Measurements from ENCODE around the gene DIAPH1. TPM values are rescaled to one million over a fixed set of nuclear protein-coding genes. Genes with fewer than 3 reads are reported as not detected.

The DIAPH1 gene
- total RNA-seq = 13.2 and 25.4 TPM in 2 replicates
- 28.5 TPM for polyA plus RNA-seq (2012)

- DNase-seq (ENCODE audit: low read depth) = peak; percentile 95
Measured at GRCh38 chr5:141618804-141619554, at the start of gene DIAPH1. Gene DIAPH1 (minus strand): TSS chr5:141619000. CDS start chr5:141618914, 86 bp downstream.

GRCh38 chr5:141665995-141666940 lies 47.5 kb upstream of the DIAPH1 start:
- no peak for DNase-seq (ENCODE audit: low read depth)

GRCh38 chr5:141664733-141665461 lies 46.1 kb upstream of the DIAPH1 start:
- peak; percentile 67 for DNase-seq (ENCODE audit: low read depth)

- no peak for DNase-seq (ENCODE audit: low read depth)
Measured at GRCh38 chr5:141663506-141663905, 44.7 kb upstream of the DIAPH1 start.

GRCh38 chr5:141662028-141662427 lies 43.2 kb upstream of the DIAPH1 start:
- DNase-seq (ENCODE audit: low read depth) = no peak

GRCh38 chr5:141657937-141658545 lies 39.2 kb upstream of the DIAPH1 start:
- peak; percentile 75 for DNase-seq (ENCODE audit: low read depth)

GRCh38 chr5:141657404-141657803 lies 38.6 kb upstream of the DIAPH1 start:
- no peak for DNase-seq (ENCODE audit: low read depth)

GRCh38 chr5:141656396-141656795 lies 37.6 kb upstream of the DIAPH1 start:
- no peak for DNase-seq (ENCODE audit: low read depth)

GRCh38 chr5:141655020-141655419 lies 36.2 kb upstream of the DIAPH1 start:
- no peak for DNase-seq (ENCODE audit: low read depth)

- DNase-seq (ENCODE audit: low read depth) = peak; percentile 41
Measured at GRCh38 chr5:141654298-141654697, 35.5 kb upstream of the DIAPH1 start.

GRCh38 chr5:141651728-141652105 lies 32.9 kb upstream of the DIAPH1 start:
- no peak for DNase-seq (ENCODE audit: low read depth)

GRCh38 chr5:141650851-141651727 lies 32.3 kb upstream of the DIAPH1 start, which contains the start of gene FCHSD1:
Gene FCHSD1 (minus strand): TSS chr5:141651418. CDS start chr5:141651368, 50 bp downstream.
- peak; percentile 52 for DNase-seq (ENCODE audit: low read depth)

GRCh38 chr5:141649972-141650371 lies 31.2 kb upstream of the DIAPH1 start:
- DNase-seq (ENCODE audit: low read depth) = no peak

GRCh38 chr5:141649056-141649688 lies 30.4 kb upstream of the DIAPH1 start:
- DNase-seq (ENCODE audit: low read depth) = no peak

- DNase-seq (ENCODE audit: low read depth) = no peak
Measured at GRCh38 chr5:141647851-141648250, 29.1 kb upstream of the DIAPH1 start.

- DNase-seq (ENCODE audit: low read depth) = no peak
Measured at GRCh38 chr5:141647242-141647641, 28.4 kb upstream of the DIAPH1 start.

- no peak for DNase-seq (ENCODE audit: low read depth)
Measured at GRCh38 chr5:141646026-141646425, 27.2 kb upstream of the DIAPH1 start.

- no peak for DNase-seq (ENCODE audit: low read depth)
Measured at GRCh38 chr5:141641634-141642267, 23.0 kb upstream of the DIAPH1 start.

- DNase-seq (ENCODE audit: low read depth) = no peak
Measured at GRCh38 chr5:141640698-141641097, 21.9 kb upstream of the DIAPH1 start.

Data from myocyte (in vitro differentiated cells).